GM21723 (cell line): ENCODE results near the gene HAL.

ENCODE experiments used
- ATAC-seq: cut with Tn5 transposase; IDR thresholded peaks from one replicate; pipeline ENCODE4 v1.9.1; 2021; ENCODE audit warnings: mild to moderate bottlenecking, moderate library complexity; ENCODE audit not compliant: unreplicated experiment

Gene HAL

GRCh38 chr12:95996034-95996658 lies at the start of gene HAL:
TSS of gene HAL (minus strand) at chr12:95996344. CDS start at chr12:95995910, 434 bp downstream.
- ATAC-seq: no peak

- ATAC-seq: no peak
These were observed 49.4 kb upstream of the HAL start for GRCh38 chr12:96045566-96045965.

- no peak for ATAC-seq
These were observed 48.8 kb upstream of the HAL start for GRCh38 chr12:96044943-96045290.

- no peak for ATAC-seq
These were observed 48.1 kb upstream of the HAL start for GRCh38 chr12:96044017-96044942.

- no peak for ATAC-seq
These were observed 45.0 kb upstream of the HAL start for GRCh38 chr12:96041181-96041580.

- no peak for ATAC-seq
These were observed 44.4 kb upstream of the HAL start for GRCh38 chr12:96040305-96041133.

- ATAC-seq: no peak
These were observed 43.4 kb upstream of the HAL start for GRCh38 chr12:96039516-96039915.

- ATAC-seq: no peak
These were observed 40.8 kb upstream of the HAL start for GRCh38 chr12:96036765-96037455.

GRCh38 chr12:96035283-96036236 lies 39.4 kb upstream of the HAL start, which contains the start of gene LTA4H:
TSS of gene LTA4H (minus strand) at chr12:96035587. CDS start at chr12:96035519, 68 bp downstream.
- ATAC-seq: peak; percentile 94

GRCh38 chr12:96034621-96035282 lies 38.6 kb upstream of the HAL start:
- ATAC-seq: no peak

GRCh38 chr12:96033549-96034389 lies 37.6 kb upstream of the HAL start:
- ATAC-seq: no peak

GRCh38 chr12:96029826-96030225 lies 33.7 kb upstream of the HAL start:
- no peak for ATAC-seq

- no peak for ATAC-seq
These were observed 32.4 kb upstream of the HAL start for GRCh38 chr12:96028538-96028937.

- ATAC-seq: no peak
These were observed 30.2 kb upstream of the HAL start for GRCh38 chr12:96026331-96026730.

GRCh38 chr12:96025518-96025917 lies 29.4 kb upstream of the HAL start:
- no peak for ATAC-seq

- peak; percentile 95 for ATAC-seq
These were observed 24.3 kb upstream of the HAL start for GRCh38 chr12:96020314-96021003.

- no peak for ATAC-seq
These were observed 19.5 kb upstream of the HAL start for GRCh38 chr12:96015672-96016071.
